DOHH2 (cell line): ENCODE results near the gene SDC4.

Source experiments
- H3F3A ChIP-seq: fragments of 200-600 bp; sonication (generic), shearing (Covaris generic); 2 replicates; pipeline ENCODE4 v1.6.0; 2016; ENCODE audit warnings: antibody characterized with exemption, mild to moderate bottlenecking; ENCODE audit not compliant: control insufficient read depth, insufficient read depth
- H3K27ac ChIP-seq: fragments of 200-600 bp; sonication (generic); 2 replicates; pipeline ENCODE4 v1.5.1; 2014; ENCODE audit warnings: low read depth, mild to moderate bottlenecking, low read length, moderate library complexity
- H3K27me3 ChIP-seq: fragments of 200-600 bp; sonication (generic); 2 replicates; pipeline ENCODE4 v1.6.1; 2014; ENCODE audit warnings: mild to moderate bottlenecking, low read length, mixed read lengths; ENCODE audit not compliant: control insufficient read depth
- H3K36me3 ChIP-seq: fragments of 200-600 bp; sonication (generic); 2 replicates; pipeline ENCODE4 v1.6.1; 2014; ENCODE audit warnings: mild to moderate bottlenecking, low read length, moderate library complexity, mixed read lengths; ENCODE audit not compliant: control insufficient read depth
- H3K4me1 ChIP-seq: fragments of 200-600 bp; sonication (generic); 2 replicates; pipeline ENCODE4 v1.6.1; 2014; ENCODE audit warnings: mild to moderate bottlenecking, low read length, mixed read lengths; ENCODE audit not compliant: control insufficient read depth
- H3K4me2 ChIP-seq: fragments of 200-600 bp; sonication (generic); 2 replicates; pipeline ENCODE4 v1.6.0; 2014; ENCODE audit warnings: mild to moderate bottlenecking, low read length, moderate library complexity
- H3K4me3 ChIP-seq: fragments of 200-600 bp; sonication (generic); 2 replicates; pipeline ENCODE4 v1.5.1; 2014; ENCODE audit warnings: mild to moderate bottlenecking, low read length, mixed read lengths
- H3K79me2 ChIP-seq: fragments of 200-600 bp; sonication (generic); 2 replicates; pipeline ENCODE4 v1.6.1; 2014; ENCODE audit warnings: mild to moderate bottlenecking, low read length, mixed read lengths; ENCODE audit not compliant: control insufficient read depth
- H3K9me2 ChIP-seq: fragments of 200-600 bp; sonication (generic); replicated peaks from 2 replicates; pipeline ENCODE4 v1.6.1; 2014; ENCODE audit warnings: mild to moderate bottlenecking, low read length, mixed read lengths; ENCODE audit not compliant: control insufficient read depth
- H3K9me3 ChIP-seq: fragments of 200-600 bp; sonication (generic); 2 replicates; pipeline ENCODE4 v1.6.1; 2014; ENCODE audit warnings: antibody characterized with exemption, low read length, mixed read lengths; ENCODE audit not compliant: control insufficient read depth, insufficient read depth
- H4K20me1 ChIP-seq: fragments of 200-600 bp; sonication (generic); 2 replicates; pipeline ENCODE4 v1.6.0; 2014; ENCODE audit warnings: low read depth, mild to moderate bottlenecking, antibody characterized with exemption, low read length, moderate library complexity; ENCODE audit not compliant: control insufficient read depth, insufficient read depth
- CTCF ChIP-seq: fragments of 200-600 bp; sonication (generic); IDR thresholded peaks from one replicate; pipeline ENCODE4 v1.5.1; 2014; ENCODE audit warnings: antibody characterized with exemption, mild to moderate bottlenecking, low read depth, low read length; ENCODE audit not compliant: poor library complexity, severe bottlenecking
- EZH2phosphoT487 ChIP-seq: fragments of 200-600 bp; sonication (generic); IDR thresholded peaks from 2 replicates; pipeline ENCODE4 v1.6.1; 2017; ENCODE audit warnings: borderline replicate concordance, mild to moderate bottlenecking, antibody characterized with exemption, low read length, moderate library complexity, mixed read lengths

SDC4 gene

GRCh38 chr20:45317826-45318225 lies 30.4 kb downstream of the SDC4 start:
- Histone ChIP-seq H3K9me3 (no peaks in the 10 kb centered on the region), H3K27ac (no peak overlapping the region)
- TF ChIP-seq EZH2phosphoT487 (no peak), CTCF (no peak)

GRCh38 chr20:45316150-45317080 lies 31.8 kb downstream of the SDC4 start:
- no peaks in the 10 kb centered on the region for H3K79me2 ChIP-seq
- no peaks in the 10 kb centered on the region for H3K9me3 ChIP-seq
- peaks cover 10% of the 10 kb centered on the region; the same call in 1 of the 2 replicates for H3K27me3 ChIP-seq
- TF ChIP-seq EZH2phosphoT487 (no peak), CTCF (no peak)
- peaks cover 4% of the 10 kb centered on the region; the same call in 1 of the 2 replicates for H3F3A ChIP-seq
- no peak overlapping the region for H3K27ac ChIP-seq
- no peaks in the 10 kb centered on the region for H3K36me3 ChIP-seq
- no peaks in the 10 kb centered on the region for H3K9me2 ChIP-seq
- H3K4me3 ChIP-seq: no peak overlapping the region
- peaks cover 26% of the 10 kb centered on the region for H3K4me1 ChIP-seq
- H4K20me1 ChIP-seq: no peaks in the 10 kb centered on the region
- H3K4me2 ChIP-seq: no peak overlapping the region

More at GRCh38 chr20:45317826-45318225, 30.4 kb downstream of the SDC4 start:
- no peaks in the 10 kb centered on the region for H3K9me2 ChIP-seq
- peaks cover 36% of the 10 kb centered on the region for H3K4me1 ChIP-seq
- peaks cover 4% of the 10 kb centered on the region; the same call in 1 of the 2 replicates for H3K27me3 ChIP-seq
- H4K20me1 ChIP-seq: no peaks in the 10 kb centered on the region
- H3K36me3 ChIP-seq: no peaks in the 10 kb centered on the region
- H3K4me2 ChIP-seq: no peak overlapping the region
- peaks cover 11% of the 10 kb centered on the region for H3F3A ChIP-seq
- no peaks in the 10 kb centered on the region for H3K79me2 ChIP-seq
- no peak overlapping the region for H3K4me3 ChIP-seq

- Histone ChIP-seq H3K4me1 (peaks cover 19% of the 10 kb centered on the region), H3K27ac (no peak overlapping the region), H3K36me3 (no peaks in the 10 kb centered on the region), H3K27me3 (peaks cover 10% of the 10 kb centered on the region; the same call in 1 of the 2 replicates), H3K4me2 (no peak overlapping the region), H3K9me2 (no peaks in the 10 kb centered on the region), H4K20me1 (no peaks in the 10 kb centered on the region), H3K79me2 (no peaks in the 10 kb centered on the region), H3K9me3 (no peaks in the 10 kb centered on the region), H3F3A (0 out of 2 replicates have a peak, but pooled peaks cover under 1% of the 10 kb centered on the region), H3K4me3 (no peak overlapping the region)
- TF ChIP-seq CTCF (no peak), EZH2phosphoT487 (no peak)
These were observed 32.6 kb downstream of the SDC4 start for GRCh38 chr20:45315672-45316071.
